ENCODE results near the gene BZW1. TPM values are rescaled to one million over a fixed set of nuclear protein-coding genes. Genes with fewer than 3 reads are reported as not detected.

The BZW1 gene
- total RNA-seq (2022) (353 and 371 TPM in 2 replicates), Bru-seq, nascent RNA (percentile 98 among the genes with signal in this experiment), BruChase-seq, experiment 1, labeled RNA remaining after a 6-hour chase (percentile 100 among the genes with signal in this experiment), BruChase-seq, experiment 2, labeled RNA remaining after a 2-hour chase (percentile 99 among the genes with signal in this experiment)
- long read RNA-seq, full-length matches to known transcripts = 822 of 949 reads
- long read RNA-seq, partial matches to known transcripts = 26 of 949 reads
- long read RNA-seq, other reads (novel, unspliced or antisense) = 101 of 949 reads

DNA sequence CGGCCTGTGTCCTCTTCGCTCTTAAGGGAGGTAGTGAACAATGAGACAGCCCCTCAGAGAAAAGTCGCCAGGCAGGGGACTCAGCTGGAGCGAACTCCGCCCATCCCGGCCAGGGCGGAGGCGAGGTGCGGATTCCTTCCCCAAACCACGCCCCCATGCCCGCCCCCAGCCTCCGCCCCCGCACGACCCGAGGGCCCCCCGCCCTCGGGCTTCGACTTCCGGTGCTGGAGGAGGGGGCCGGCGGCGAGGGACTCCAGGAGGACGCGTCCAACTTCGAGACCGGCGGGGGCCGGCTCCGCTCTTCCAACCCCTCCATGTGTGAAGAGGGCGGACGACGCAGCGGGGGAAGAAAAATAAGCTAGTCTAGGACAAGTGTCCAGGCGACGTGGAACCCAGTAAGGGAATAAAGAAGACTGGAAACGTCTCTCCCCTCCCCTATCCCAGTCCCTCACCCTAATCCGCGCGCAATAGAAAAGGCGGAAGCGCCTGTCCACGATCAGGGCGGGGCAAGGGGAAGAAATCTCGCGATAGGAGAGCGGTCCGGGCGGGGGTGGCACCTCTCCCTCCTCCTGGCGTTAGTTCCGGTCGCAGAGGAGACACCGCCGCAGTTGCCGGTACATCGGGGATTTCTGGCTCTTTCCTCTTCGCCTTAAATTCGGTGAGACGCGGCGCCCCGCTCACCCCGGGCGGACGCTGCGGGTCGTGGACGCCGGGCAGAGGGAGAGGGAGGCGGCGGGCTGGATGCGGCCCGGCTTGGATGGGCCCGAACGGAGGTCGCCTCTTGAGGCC is at the start of gene BZW1:
Gene BZW1, plus strand, starts transcription at position 578 of the 789 bp plus-strand sequence. CDS start 1,308 bp downstream, outside the sequence.
- Mint-ChIP-seq H3K9me3 (ENCODE audit: unreplicated experiment) (no peaks in the 10 kb centered on the region), H3K27ac (ENCODE audit: low read depth, unreplicated experiment) (peak within 1 kb of the TSS; percentile 98), H3K4me3 (ENCODE audit: unreplicated experiment) (peak within 1 kb of the TSS; percentile 99), H3K27me3 (ENCODE audit: insufficient read depth, unreplicated experiment) (no peaks in the 10 kb centered on the region), H3K4me1 (ENCODE audit: insufficient read depth, unreplicated experiment) (peaks cover 41% of the 10 kb centered on the region), H3K36me3 (ENCODE audit: insufficient read depth, unreplicated experiment) (peaks cover 33% of the 10 kb centered on the region)
- BruUV-seq (replicated peaks) = no TSS peak
- DNase-seq (ENCODE audit: unreplicated experiment) = peak; percentile 97
- CTCF ChIA-PET = interaction anchor here (0.6 to 1.6 kb wide), 6 partner anchors 9 to 102 kb away, joined by 3 to 6 read pairs (median 4); no protein-coding TSS in a partner anchor
- POLR2A ChIA-PET = interaction anchor here (0.6 to 3.1 kb wide), 20 partner anchors 8 to 258 kb away, joined by 3 to 38 read pairs (median 5); partner anchors contain the start of genes CLK1, NIF3L1 and PPIL3
- intact Hi-C loops (cut with micrococcal nuclease) = loop anchor here (1.0 to 5.0 kb wide), 9 partner anchors 24 to 366 kb away; partner anchors contain the start of genes CLK1, NIF3L1 and PPIL3
- TF ChIP-seq, protein P1, sequence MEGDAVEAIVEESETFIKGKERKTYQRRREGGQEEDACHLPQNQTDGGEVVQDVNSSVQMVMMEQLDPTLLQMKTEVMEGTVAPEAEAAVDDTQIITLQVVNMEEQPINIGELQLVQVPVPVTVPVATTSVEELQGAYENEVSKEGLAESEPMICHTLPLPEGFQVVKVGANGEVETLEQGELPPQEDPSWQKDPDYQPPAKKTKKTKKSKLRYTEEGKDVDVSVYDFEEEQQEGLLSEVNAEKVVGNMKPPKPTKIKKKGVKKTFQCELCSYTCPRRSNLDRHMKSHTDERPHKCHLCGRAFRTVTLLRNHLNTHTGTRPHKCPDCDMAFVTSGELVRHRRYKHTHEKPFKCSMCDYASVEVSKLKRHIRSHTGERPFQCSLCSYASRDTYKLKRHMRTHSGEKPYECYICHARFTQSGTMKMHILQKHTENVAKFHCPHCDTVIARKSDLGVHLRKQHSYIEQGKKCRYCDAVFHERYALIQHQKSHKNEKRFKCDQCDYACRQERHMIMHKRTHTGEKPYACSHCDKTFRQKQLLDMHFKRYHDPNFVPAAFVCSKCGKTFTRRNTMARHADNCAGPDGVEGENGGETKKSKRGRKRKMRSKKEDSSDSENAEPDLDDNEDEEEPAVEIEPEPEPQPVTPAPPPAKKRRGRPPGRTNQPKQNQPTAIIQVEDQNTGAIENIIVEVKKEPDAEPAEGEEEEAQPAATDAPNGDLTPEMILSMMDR (IDR thresholded peaks at IDR 0.05; ENCODE audit: unreplicated experiment) = no peak

DNA sequence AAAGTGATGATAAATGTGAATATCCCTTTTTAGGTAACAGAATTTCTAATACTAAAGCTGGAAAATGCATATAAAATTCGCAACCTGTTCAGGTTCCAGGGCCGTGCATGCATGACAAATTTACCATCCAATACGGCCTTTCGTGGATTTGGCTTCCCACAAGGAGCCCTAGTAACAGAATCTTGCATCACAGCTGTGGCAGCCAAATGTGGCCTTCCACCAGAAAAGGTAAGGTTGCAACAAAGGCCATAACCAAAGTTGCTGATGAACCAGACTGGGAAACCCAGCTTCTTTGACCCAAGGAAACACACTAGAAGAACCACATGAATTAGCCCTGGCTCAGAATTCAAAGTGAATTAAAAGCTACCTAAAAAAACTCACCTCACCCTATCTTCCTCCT is 49.6 kb upstream of the BZW1 start:
- ChIA-PET POLR2A (interaction anchor here (0.7 to 3.5 kb wide), 3 partner anchors 14 to 102 kb away, joined by 3 to 12 read pairs (median 4); partner anchors contain the start of gene CLK1), CTCF (interaction anchor here (0.6 to 1.0 kb wide), 4 partner anchors 13 to 319 kb away, joined by 3 to 8 read pairs (median 4); no protein-coding TSS in a partner anchor)
- no peaks in the 10 kb centered on the region for H3K36me3 Mint-ChIP-seq (ENCODE audit: insufficient read depth, unreplicated experiment)
- TF ChIP-seq, protein P1 (IDR thresholded peaks at IDR 0.05; ENCODE audit: unreplicated experiment) = no peak
- no peak overlapping the region for H3K27ac Mint-ChIP-seq (ENCODE audit: low read depth, unreplicated experiment)
- H3K27me3 Mint-ChIP-seq (ENCODE audit: insufficient read depth, unreplicated experiment) = no peaks in the 10 kb centered on the region
- H3K9me3 Mint-ChIP-seq (ENCODE audit: unreplicated experiment) = no peaks in the 10 kb centered on the region
- intact Hi-C loops (cut with micrococcal nuclease) = no loop called here
- no peak for DNase-seq (ENCODE audit: unreplicated experiment)
- peaks cover 43% of the 10 kb centered on the region for H3K4me1 Mint-ChIP-seq (ENCODE audit: insufficient read depth, unreplicated experiment)
- no TSS peak for BruUV-seq (replicated peaks)
- no peak overlapping the region for H3K4me3 Mint-ChIP-seq (ENCODE audit: unreplicated experiment)

DNA sequence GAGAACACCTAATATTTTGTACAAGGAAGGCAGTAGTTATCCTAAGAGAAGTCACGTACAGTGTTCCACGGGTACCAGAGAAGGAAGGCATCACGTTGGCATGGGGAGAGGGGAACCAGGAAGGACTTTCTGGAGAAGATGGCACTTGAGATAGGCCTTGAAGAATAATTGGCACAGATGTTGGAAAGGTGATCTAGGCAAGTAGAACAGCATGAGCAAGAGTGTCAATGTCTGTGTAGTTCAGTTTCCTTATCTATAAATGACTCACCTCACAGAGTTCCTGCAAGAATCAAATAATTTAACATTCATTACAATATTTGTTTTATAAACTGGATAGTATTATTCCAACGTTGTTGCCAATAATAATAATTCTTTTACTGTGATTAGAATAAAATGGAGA is 48.3 kb upstream of the BZW1 start:
- H3K9me3 Mint-ChIP-seq (ENCODE audit: unreplicated experiment) = no peaks in the 10 kb centered on the region
- TF ChIP-seq, protein P1 (IDR thresholded peaks at IDR 0.05; ENCODE audit: unreplicated experiment) = no peak
- H3K4me3 Mint-ChIP-seq (ENCODE audit: unreplicated experiment) = no peak overlapping the region
- intact Hi-C loops (cut with micrococcal nuclease) = no loop called here
- BruUV-seq (replicated peaks) = no TSS peak
- CTCF ChIA-PET = interaction anchor here (0.6 kb wide), 1 partner anchor 54 kb away, joined by 3 read pairs; no protein-coding TSS in a partner anchor
- no peaks in the 10 kb centered on the region for H3K36me3 Mint-ChIP-seq (ENCODE audit: insufficient read depth, unreplicated experiment)
- DNase-seq (ENCODE audit: unreplicated experiment) = no peak
- peak overlapping the region; percentile 61 for H3K27ac Mint-ChIP-seq (ENCODE audit: low read depth, unreplicated experiment)
- POLR2A ChIA-PET = interaction anchor here (3.7 kb wide), 1 partner anchor 101 kb away, joined by 31 read pairs; the partner anchor contains the start of gene CLK1
- peaks cover 49% of the 10 kb centered on the region for H3K4me1 Mint-ChIP-seq (ENCODE audit: insufficient read depth, unreplicated experiment)
- H3K27me3 Mint-ChIP-seq (ENCODE audit: insufficient read depth, unreplicated experiment) = no peaks in the 10 kb centered on the region

Measured in MCF 10A (cell line).